Activated T-cell treated with anti-CD3 and anti-CD28 coated beads for 1 hour (primary cell): ENCODE measurements around the gene ADAM23.

Source experiments
- DNase-seq: peaks from one replicate; pipeline ENCODE4 v3.0.0-alpha.2; 2020; ENCODE audit warnings: low read depth

Gene ADAM23

GRCh38 chr2:206565666-206566065, 122.3 kb downstream of the ADAM23 start:
- DNase-seq, result no peak

- DNase-seq, result no peak
These were observed 126.1 kb downstream of the ADAM23 start for GRCh38 chr2:206569470-206569869.

- no peak for DNase-seq
These were observed 126.9 kb downstream of the ADAM23 start for GRCh38 chr2:206570199-206570598.

- DNase-seq, result no peak
These were observed 129.4 kb downstream of the ADAM23 start for GRCh38 chr2:206572725-206573124.

- no peak for DNase-seq
These were observed 130.5 kb downstream of the ADAM23 start for GRCh38 chr2:206573793-206574192.

- no peak for DNase-seq
These were observed 141.2 kb downstream of the ADAM23 start for GRCh38 chr2:206584323-206585116.

- no peak for DNase-seq
These were observed 142.0 kb downstream of the ADAM23 start for GRCh38 chr2:206585335-206585734.

GRCh38 chr2:206586609-206587008, 143.3 kb downstream of the ADAM23 start:
- no peak for DNase-seq

- DNase-seq, result no peak
These were observed 154.4 kb downstream of the ADAM23 start for GRCh38 chr2:206597717-206598218.

GRCh38 chr2:206603243-206603642, 159.9 kb downstream of the ADAM23 start:
- DNase-seq, result no peak

- no peak for DNase-seq
These were observed 167.1 kb downstream of the ADAM23 start for GRCh38 chr2:206610451-206610850.

- no peak for DNase-seq
These were observed 167.9 kb downstream of the ADAM23 start for GRCh38 chr2:206611191-206611590.

GRCh38 chr2:206611736-206612135, 168.4 kb downstream of the ADAM23 start:
- no peak for DNase-seq

GRCh38 chr2:206614811-206615210, 171.5 kb downstream of the ADAM23 start:
- no peak for DNase-seq

GRCh38 chr2:206615417-206616089, 172.2 kb downstream of the ADAM23 start:
- no peak for DNase-seq

GRCh38 chr2:206616151-206616550, 172.8 kb downstream of the ADAM23 start:
- no peak for DNase-seq

GRCh38 chr2:206619011-206619410, 175.7 kb downstream of the ADAM23 start:
- DNase-seq, result no peak

- DNase-seq, result no peak
These were observed 182.8 kb downstream of the ADAM23 start for GRCh38 chr2:206626108-206626507.

- no peak for DNase-seq
These were observed 184.3 kb downstream of the ADAM23 start for GRCh38 chr2:206627632-206628031.

- no peak for DNase-seq
These were observed 188.0 kb downstream of the ADAM23 start for GRCh38 chr2:206631340-206631739.

GRCh38 chr2:206635015-206635414, 191.7 kb downstream of the ADAM23 start:
- no peak for DNase-seq

GRCh38 chr2:206639636-206640035, 196.3 kb downstream of the ADAM23 start:
- DNase-seq, result no peak

- no peak for DNase-seq
These were observed 197.9 kb downstream of the ADAM23 start for GRCh38 chr2:206641226-206641625.
